HG03175 (cell line): ENCODE data around the gene DLG2.

Source experiments
- ATAC-seq: cut with Tn5 transposase; IDR thresholded peaks from one replicate; pipeline ENCODE4 v1.9.1; 2021; ENCODE audit warnings: mild to moderate bottlenecking, moderate library complexity; ENCODE audit not compliant: unreplicated experiment

The DLG2 gene

DNA sequence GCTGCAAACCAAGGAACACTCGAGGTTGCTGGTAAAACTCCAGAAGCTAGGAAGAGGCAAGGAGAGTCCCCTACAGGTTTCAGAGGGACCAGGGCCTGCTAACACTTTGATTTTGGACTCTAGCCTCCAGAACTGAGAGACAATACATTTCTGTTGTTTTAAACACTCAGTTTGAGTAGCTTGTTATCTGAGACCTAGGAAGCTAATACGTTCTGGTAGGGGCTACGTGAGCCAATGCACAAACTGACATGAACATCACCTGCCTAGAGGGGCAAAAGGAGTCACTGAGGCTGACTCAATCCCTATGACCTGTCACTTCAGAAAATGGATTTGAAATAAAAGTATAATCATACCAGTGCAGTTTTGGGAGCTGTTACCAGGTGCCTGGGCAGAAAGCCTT is 1775.1 kb downstream of the DLG2 start:
- ATAC-seq = no peak

GRCh38 chr11:83847467-83848034 is 1779.6 kb downstream of the DLG2 start:
- no peak for ATAC-seq

DNA sequence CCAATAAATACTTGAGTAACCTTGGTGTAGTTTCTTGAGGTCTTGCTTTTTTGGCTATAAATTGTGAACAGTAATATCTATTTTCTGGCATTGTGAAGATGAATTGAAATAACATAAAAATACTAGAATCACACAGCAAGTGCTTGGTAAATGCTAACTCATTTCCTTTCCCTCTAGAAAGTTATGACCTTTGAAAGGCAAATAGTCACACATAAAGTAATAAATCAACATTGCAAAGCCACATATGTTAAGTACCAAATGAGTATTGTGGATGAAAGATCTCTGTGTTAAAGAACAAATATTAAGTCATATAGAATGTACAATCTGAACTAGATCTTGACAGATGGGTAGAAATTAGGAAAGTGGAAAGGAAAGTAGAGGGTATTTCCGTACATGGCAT is 1781.3 kb downstream of the DLG2 start:
- no peak for ATAC-seq

DNA sequence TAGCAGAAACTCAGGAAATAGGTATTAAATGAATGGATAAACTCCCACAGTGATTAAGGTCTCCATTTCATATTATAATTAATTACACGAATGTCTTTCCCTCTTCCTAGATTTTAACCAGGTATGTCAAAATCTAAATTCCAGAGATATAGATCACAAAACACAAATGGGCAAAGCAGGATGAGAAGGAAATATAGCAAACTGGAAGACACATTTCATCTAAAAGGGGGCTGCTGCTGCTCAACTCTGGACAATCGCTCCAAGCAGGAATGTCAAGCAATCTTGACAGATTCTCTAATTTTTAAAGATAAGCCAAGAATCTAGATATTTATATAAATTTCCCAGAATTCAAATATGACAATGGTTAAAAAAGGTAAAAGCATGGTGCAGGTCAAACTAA is 1786.8 kb downstream of the DLG2 start:
- ATAC-seq = no peak

DNA sequence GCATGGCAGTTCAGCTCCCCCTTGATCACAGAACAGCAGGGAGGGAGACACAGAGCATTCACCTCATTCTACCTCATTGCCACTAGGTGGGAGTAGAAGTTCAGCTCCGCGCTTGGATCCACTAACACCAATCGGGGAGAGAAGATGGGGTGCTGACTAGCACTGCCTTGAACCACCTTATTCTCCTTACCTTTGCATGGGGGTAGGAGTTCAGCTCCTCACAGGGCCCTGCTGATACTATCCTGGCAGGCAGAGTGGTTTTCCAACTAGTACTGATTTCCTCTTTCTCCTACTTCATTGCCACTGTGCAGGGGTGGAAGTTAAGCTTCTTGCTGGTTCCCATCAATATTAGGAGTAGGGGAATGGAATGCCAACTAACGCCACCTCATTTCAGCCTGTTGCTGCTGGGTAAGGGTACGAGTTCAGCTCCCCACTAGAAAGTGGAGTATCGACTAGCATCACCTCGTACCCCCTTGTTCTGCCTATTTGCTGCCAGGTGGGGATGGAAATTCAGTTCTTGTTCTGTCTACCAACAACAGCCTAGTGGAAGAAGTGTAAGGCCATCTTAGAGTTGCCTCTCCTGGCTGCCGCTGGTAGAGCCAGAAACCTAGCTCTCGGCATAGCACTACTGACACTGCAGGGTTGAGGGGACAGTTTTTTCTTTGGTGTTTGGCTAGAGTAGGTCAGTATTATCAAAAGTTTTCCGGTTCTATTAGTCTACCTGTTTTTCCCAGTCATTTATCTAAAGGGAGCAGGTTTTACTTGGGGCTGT is 1790.1 kb downstream of the DLG2 start:
- peak; percentile 78 for ATAC-seq

GRCh38 chr11:83836065-83836464 is 1791.1 kb downstream of the DLG2 start:
- ATAC-seq = no peak

- peak; percentile 86 for ATAC-seq
Observed at GRCh38 chr11:83835423-83835822, 1791.7 kb downstream of the DLG2 start.

DNA sequence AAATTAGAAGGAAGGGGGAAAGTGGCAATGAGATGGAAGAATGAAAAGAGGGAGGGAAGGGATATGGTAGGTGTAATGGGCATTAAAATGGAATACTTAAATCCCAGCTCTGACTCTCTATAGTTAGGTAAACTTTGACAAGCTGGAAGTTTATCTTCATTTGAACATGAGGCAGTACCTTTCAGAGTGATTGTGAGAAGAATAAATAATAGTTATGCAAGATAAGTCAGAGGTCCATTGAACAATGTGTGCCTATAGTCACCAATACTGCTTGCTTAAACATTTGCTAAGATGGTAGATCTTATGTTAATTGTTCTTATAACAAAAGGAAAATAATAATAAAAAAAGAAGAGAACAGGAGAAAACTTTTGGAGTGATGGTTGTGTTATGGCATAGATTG is 1795.2 kb downstream of the DLG2 start:
- ATAC-seq = no peak

DNA sequence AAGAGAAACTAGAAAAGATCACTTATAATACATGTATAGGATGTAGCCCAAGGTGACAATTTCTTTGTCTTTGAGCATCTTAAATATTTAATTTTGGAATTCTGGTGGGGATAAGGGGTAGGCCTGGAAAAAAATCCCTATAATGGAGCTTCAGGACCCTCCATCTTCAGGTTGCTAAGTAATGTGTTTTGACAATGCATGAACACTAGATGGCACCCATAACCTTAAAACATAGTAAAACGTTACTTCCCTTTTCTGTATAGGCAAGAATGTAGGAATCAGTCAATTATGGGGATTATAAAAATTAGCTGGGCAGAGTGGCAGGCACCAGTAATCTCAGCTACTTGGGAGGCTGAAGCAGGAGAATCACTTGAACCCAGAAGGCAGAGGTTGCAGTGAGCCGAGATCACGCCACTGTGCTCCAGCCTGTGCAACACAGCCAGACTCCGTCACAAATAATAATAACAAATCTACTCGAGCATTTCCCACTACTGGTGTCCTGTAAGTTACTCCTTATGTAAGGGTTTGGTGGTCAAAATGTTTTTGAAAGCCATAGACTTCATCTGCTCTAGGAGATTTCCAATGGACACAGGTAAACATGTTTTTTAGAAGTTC is 1799.1 kb downstream of the DLG2 start:
- peak; percentile 88 for ATAC-seq

- ATAC-seq = no peak
Observed at GRCh38 chr11:83827520-83827919, 1799.6 kb downstream of the DLG2 start.

DNA sequence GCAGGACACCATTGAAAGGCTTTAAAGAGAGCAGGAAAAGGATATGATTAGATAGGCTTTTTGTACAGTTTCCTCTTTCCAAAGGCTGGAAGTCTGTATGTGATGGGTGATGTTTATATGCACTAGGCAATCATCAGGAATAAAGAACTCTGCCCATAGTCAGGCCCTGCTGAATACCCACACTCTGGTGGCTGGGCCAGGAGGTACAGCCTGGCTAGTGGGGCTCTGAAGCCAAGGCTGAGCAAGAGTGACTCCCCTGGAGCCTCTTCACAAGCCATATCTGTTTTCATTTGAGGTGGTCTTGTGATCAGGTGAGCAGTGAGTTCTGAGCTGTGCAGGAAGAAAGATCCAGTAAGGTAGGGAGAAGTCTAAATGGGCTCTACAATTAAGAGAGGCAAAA is 1801.1 kb downstream of the DLG2 start:
- no peak for ATAC-seq

DNA sequence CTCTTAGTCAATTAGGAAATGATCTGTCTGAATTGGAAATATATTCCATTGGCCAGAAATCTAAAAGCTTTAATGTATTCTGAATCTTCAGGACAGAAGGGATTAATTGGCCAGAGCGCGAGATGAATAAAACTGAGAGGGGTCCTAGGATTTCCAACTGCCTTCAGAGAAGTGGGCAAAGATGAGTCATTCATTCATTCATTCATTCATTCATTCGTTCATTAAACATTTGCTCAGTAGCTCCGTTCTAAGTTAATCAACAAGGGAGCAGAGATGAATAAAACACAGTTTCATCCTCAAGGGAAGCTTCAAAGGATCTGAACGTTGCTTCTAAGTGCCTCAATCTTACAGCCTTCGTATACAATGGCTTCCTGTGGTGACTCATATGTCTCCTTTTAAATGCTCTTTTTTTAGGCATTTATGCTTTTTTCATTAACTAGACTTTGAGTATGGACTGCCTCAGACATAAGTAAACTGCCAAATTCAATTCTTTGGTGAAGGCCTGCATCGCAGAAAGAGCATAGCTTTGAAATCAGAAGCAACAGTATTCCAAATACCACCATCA is 1803.6 kb downstream of the DLG2 start:
- no peak for ATAC-seq

- peak; percentile 56 for ATAC-seq
Observed at GRCh38 chr11:83819931-83820549, 1807.1 kb downstream of the DLG2 start.

GRCh38 chr11:83818349-83818748 is 1808.8 kb downstream of the DLG2 start:
- ATAC-seq = no peak

DNA sequence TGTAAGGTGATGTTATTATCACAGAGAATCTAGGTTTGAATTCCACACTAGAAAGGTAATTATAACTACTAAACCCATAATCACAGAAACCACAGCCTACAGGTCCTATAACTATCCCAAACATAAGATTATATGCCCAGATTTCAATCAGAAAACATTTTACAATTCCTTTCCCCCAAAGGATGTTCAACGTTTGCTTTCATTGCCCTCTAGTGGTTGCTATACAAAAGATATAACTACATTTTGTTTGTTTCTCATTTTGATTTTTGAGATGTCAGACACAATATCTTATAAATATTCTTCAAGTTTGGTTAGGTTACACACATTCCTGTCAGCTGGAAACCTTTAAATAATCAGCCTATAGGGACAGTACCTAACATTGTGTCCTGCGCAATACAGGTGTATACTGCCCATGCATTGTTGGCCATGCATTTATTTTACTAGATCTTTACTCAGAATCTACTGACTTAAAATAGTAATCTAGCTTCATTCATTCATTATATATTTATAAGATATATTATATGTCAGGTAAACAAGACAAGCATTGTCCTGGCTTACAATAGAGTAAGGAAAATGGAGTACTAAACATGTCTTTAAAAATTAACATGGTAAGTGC is 1810.5 kb downstream of the DLG2 start:
- no peak for ATAC-seq

DNA sequence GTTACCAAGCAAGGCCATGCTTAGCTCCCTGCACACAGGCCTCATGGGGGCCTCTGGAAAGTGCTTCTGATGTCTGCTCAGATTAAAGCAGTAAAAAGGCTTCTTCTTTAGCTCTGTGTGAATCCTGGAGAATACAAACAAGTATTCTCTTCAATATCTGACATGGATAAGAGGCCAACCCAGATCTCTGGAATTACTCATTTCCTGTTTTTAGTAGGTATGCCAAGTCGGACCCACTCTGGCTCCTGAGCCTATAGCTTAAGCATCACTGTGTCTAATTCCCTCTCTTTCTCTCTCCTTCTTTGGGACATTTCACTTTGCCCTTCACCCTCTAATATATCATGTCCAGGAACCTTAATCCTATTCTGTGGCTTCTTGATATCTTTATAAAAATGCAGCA is 1811.4 kb downstream of the DLG2 start:
- ATAC-seq = no peak

DNA sequence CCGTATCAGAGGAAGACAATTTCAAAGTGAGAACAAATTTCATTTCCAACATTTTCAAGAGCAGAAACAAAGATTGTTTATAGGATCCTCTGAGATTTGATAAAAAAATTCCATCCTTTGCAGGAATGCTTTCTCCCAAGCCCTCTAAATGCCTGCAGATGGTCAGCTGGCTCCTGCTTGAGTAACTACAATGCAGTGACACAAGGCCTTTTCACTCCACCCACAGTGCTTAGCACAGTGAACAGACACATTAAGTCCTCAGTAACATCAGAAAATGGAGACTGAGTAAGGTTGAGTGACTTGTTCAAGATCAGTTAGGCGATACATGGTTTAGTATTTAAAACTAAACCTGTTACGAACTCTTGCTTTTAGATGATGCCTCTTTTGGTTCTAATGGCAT is 1813.8 kb downstream of the DLG2 start:
- no peak for ATAC-seq

DNA sequence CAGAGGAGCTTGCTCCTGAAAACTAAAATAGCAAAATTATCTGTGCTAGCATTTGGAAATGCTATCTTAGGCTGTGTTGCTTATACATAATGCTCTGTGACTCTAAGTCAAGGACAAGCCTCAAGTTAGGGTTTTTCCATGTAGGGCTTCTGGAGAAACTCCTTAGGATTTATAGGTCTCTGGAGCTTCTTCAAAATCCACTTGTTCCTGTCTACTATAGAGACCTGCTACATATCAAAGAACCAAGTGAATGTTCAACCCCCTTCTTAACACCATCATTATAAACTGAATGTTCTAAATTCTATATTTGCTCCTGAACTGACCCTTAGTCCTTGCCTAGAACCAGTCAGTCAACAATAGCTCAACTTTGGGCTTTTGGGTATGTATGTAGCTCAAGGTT is 1817.9 kb downstream of the DLG2 start:
- ATAC-seq = no peak

GRCh38 chr11:83801799-83802198 is 1825.3 kb downstream of the DLG2 start:
- no peak for ATAC-seq

GRCh38 chr11:83793310-83793709 is 1833.8 kb downstream of the DLG2 start:
- no peak for ATAC-seq

DNA sequence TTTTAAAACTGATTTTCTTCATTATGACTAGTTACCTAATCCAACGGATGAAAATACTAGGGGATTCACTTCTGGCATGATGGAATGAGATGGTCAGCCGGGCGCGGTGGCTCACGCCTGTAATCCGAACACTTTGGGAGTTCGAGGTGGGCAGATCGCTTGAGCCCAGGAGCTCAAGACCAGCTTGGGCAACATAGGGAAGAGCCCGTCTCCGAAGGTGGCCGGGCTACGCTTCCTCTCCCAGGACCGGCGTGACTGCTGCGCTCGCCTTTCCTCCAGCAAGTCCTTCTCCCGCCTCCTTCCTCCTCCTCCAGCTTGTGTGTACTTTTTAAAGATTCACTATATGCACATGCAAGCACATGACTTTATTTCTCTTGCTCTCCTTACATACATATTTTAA is 1835.6 kb downstream of the DLG2 start:
- no peak for ATAC-seq
